ENCODE measurements around the gene NPY. TPM values are rescaled to one million over a fixed set of nuclear protein-coding genes. Genes with fewer than 3 reads are reported as not detected.

The NPY gene
- total RNA-seq, result not detected in 2 replicates

DNA sequence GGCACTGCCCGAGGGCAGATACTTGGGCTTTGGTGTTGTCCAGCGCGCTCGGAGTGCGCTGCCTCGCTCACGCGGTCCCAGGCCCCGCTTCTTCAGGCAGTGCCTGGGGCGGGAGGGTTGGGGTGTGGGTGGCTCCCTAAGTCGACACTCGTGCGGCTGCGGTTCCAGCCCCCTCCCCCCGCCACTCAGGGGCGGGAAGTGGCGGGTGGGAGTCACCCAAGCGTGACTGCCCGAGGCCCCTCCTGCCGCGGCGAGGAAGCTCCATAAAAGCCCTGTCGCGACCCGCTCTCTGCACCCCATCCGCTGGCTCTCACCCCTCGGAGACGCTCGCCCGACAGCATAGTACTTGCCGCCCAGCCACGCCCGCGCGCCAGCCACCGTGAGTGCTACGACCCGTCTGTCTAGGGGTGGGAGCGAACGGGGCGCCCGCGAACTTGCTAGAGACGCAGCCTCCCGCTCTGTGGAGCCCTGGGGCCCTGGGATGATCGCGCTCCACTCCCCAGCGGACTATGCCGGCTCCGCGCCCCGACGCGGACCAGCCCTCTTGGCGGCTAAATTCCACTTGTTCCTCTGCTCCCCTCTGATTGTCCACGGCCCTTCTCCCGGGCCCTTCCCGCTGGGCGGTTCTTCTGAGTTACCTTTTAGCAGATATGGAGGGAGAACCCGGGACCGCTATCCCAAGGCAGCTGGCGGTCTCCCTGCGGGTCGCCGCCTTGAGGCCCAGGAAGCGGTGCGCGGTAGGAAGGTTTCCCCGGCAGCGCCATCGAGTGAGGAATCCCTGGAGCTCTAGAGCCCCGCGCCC is at the start of gene NPY:
NPY (plus strand) TSS at position 294 of the 802 bp plus-strand sequence. CDS start 1,051 bp downstream, outside the sequence.

Data from mesangial cell (primary cell).